GM21528 (cell line): Measurements from ENCODE around the gene PRL.

Experiments used
- ATAC-seq: cut with Tn5 transposase; IDR thresholded peaks from one replicate; pipeline ENCODE4 v1.9.1; 2021; ENCODE audit warnings: mild to moderate bottlenecking, moderate library complexity; ENCODE audit not compliant: unreplicated experiment, low FRiP score

PRL gene

DNA sequence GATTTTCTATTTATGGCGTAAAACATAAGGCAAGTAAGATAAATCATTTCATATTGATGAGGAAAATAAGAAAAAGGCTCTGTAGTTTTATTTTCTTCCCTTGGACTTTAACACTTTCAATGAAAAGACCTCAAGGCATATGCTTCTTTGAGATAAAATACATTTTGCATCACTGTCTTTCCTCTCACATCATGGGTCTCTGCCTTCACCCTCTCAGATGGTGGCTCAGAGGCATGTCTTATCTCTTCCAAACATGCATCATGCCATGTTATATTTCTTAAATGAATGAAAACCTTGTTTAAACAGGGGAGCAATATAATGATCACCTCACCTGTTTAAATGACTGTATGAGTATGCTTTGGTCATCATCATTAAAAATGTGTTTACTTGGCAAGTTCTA, 59.3 kb downstream of the PRL start:
- no peak for ATAC-seq
